ENCODE results near the gene UROC1.

The UROC1 gene

GRCh38 chr3:126459763-126460127, 57.8 kb downstream of the UROC1 start:
- Histone ChIP-seq H3K27ac (peak overlapping the region; percentile 28; the same call in 1 of the 2 replicates), H3K36me3 (ENCODE audit: insufficient read depth, low read length) (peaks cover 94% of the 10 kb centered on the region), H3K4me3 (no peak overlapping the region), H3K9ac (ENCODE audit: insufficient read length) (no peak overlapping the region), H3K9me3 (ENCODE audit: low read depth, low read length) (no peaks in the 10 kb centered on the region)
- TF ChIP-seq EZH2 (IDR thresholded peaks at IDR 0.05): no peak
- TF ChIP-seq POLR2AphosphoS5 (IDR thresholded peaks at IDR 0.05; ENCODE audit: borderline replicate concordance, low read depth, low read length): no peak
- TF ChIP-seq FOXP2 (optimal IDR thresholded peaks at IDR 0.05; ENCODE audit: control extremely low read depth, extremely low read length, insufficient read depth): no peak
- DNase-seq (ENCODE audit: low read depth, low spot score): no peak

GRCh38 chr3:126459111-126459762, 58.3 kb downstream of the UROC1 start:
- H3K9ac ChIP-seq (ENCODE audit: insufficient read length): no peak overlapping the region
- H3K27ac ChIP-seq: no peak overlapping the region
- peaks cover 94% of the 10 kb centered on the region for H3K36me3 ChIP-seq (ENCODE audit: insufficient read depth, low read length)
- no peak overlapping the region for H3K4me3 ChIP-seq
- H3K9me3 ChIP-seq (ENCODE audit: low read depth, low read length): no peaks in the 10 kb centered on the region
- DNase-seq (ENCODE audit: low read depth, low spot score): no peak
- TF ChIP-seq FOXP2 (optimal IDR thresholded peaks at IDR 0.05; ENCODE audit: control extremely low read depth, extremely low read length, insufficient read depth) (no peak), POLR2AphosphoS5 (IDR thresholded peaks at IDR 0.05; ENCODE audit: borderline replicate concordance, low read depth, low read length) (no peak), EZH2 (IDR thresholded peaks at IDR 0.05) (no peak)

DNA sequence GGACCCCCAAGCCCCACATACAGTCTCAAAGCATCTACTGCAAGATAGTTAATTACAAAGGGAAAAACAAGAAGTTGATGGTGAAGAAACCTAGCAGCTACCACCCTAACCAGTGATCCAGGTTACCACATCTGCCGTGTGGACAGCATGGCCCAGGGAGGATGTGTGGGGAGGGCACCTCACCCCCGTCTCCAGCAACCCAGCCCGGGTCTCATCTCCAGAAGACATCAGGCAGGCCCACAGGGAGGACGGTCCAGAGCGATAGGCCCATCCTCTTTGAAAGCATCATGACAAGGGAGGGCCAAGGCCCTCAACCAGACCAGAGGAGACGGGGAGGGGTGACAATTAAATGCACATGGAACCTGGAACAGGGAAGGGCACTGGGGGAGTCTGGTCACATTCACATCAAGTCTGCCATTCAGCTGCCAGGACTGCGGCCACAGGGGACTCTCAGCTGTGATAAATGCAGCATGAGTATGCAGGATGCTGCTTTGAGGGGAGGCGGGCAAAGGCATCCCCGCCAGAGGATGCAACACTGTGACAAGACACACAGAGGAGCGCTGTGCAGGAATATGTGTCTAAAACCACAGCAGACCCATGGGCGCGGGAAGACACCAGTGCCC, 60.7 kb downstream of the UROC1 start:
- Histone ChIP-seq H3K36me3 (ENCODE audit: insufficient read depth, low read length) (peaks cover 94% of the 10 kb centered on the region), H3K27ac (peak overlapping the region; percentile 85; the same call in 1 of the 2 replicates), H3K9me3 (ENCODE audit: low read depth, low read length) (no peaks in the 10 kb centered on the region), H3K9ac (ENCODE audit: insufficient read length) (no peak overlapping the region), H3K4me3 (no peak overlapping the region)
- TF ChIP-seq EZH2 (IDR thresholded peaks at IDR 0.05) (no peak), POLR2AphosphoS5 (IDR thresholded peaks at IDR 0.05; ENCODE audit: borderline replicate concordance, low read depth, low read length) (no peak), FOXP2 (optimal IDR thresholded peaks at IDR 0.05; ENCODE audit: control extremely low read depth, extremely low read length, insufficient read depth) (no peak)
- DNase-seq (ENCODE audit: low read depth, low spot score): no peak

DNA sequence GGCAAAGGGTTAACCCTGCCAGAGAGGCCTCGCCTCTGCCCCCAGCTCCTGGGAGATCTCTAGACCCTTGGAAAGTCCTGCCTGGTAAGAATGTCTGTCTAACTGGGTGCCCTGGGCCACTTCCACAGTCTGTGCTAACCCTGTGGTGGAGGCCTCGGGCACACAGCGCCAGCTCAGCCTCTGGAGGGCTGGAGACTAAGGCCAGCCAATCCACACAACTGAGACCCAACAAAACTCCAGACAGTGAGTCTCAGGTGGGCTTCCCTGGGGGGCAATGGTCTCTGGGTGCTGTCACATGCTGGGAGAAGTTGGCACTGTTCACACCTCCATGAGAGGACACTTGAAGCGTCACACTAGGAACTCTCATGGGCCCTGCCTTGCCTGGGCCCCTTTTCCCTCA, 61.4 kb downstream of the UROC1 start:
- Histone ChIP-seq H3K27ac (peak overlapping the region; percentile 85), H3K9me3 (ENCODE audit: low read depth, low read length) (no peaks in the 10 kb centered on the region), H3K36me3 (ENCODE audit: insufficient read depth, low read length) (peaks cover 94% of the 10 kb centered on the region), H3K9ac (ENCODE audit: insufficient read length) (no peak overlapping the region), H3K4me3 (peak overlapping the region; percentile 20; the same call in 1 of the 2 replicates)
- TF ChIP-seq FOXP2 (optimal IDR thresholded peaks at IDR 0.05; ENCODE audit: control extremely low read depth, extremely low read length, insufficient read depth) (no peak), EZH2 (IDR thresholded peaks at IDR 0.05) (no peak), POLR2AphosphoS5 (IDR thresholded peaks at IDR 0.05; ENCODE audit: borderline replicate concordance, low read depth, low read length) (no peak; the same call in 1 of the 2 replicates)
- no peak for DNase-seq (ENCODE audit: low read depth, low spot score)

GRCh38 chr3:126454437-126455198, 63.0 kb downstream of the UROC1 start:
- DNase-seq (ENCODE audit: low read depth, low spot score): no peak
- Histone ChIP-seq H3K9ac (ENCODE audit: insufficient read length) (no peak overlapping the region), H3K4me3 (no peak overlapping the region), H3K36me3 (ENCODE audit: insufficient read depth, low read length) (peaks cover 95% of the 10 kb centered on the region), H3K9me3 (ENCODE audit: low read depth, low read length) (no peaks in the 10 kb centered on the region), H3K27ac (0 out of 2 replicates have a peak overlapping the region, but pooled peaks have one; percentile 2)
- TF ChIP-seq EZH2 (IDR thresholded peaks at IDR 0.05) (no peak), FOXP2 (optimal IDR thresholded peaks at IDR 0.05; ENCODE audit: control extremely low read depth, extremely low read length, insufficient read depth) (no peak), POLR2AphosphoS5 (IDR thresholded peaks at IDR 0.05; ENCODE audit: borderline replicate concordance, low read depth, low read length) (no peak)

DNA sequence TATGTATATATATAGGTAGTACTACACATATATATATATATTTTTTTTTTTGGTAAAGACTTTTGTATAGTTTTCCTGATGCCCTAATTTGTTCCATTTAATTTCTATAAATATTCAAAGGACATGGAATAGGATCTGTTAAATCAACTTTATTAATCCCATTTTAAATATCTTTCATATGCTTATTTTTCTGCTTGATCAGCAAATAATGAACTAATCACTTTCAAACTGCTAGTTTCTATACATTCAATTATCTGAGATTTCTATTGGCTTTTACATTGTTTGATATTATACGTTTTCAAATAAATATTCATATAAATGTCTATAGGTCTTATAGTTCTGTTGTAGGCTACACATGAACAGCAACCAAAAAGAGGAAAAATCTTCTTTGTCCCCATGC, 63.5 kb downstream of the UROC1 start:
- Histone ChIP-seq H3K9ac (ENCODE audit: insufficient read length) (no peak overlapping the region), H3K27ac (0 out of 2 replicates have a peak overlapping the region, but pooled peaks have one; percentile 2), H3K9me3 (ENCODE audit: low read depth, low read length) (no peaks in the 10 kb centered on the region), H3K4me3 (no peak overlapping the region), H3K36me3 (ENCODE audit: insufficient read depth, low read length) (peaks cover 95% of the 10 kb centered on the region)
- DNase-seq (ENCODE audit: low read depth, low spot score): no peak
- no peak for TF ChIP-seq POLR2AphosphoS5 (IDR thresholded peaks at IDR 0.05; ENCODE audit: borderline replicate concordance, low read depth, low read length)
- TF ChIP-seq EZH2 (IDR thresholded peaks at IDR 0.05): no peak
- no peak for TF ChIP-seq FOXP2 (optimal IDR thresholded peaks at IDR 0.05; ENCODE audit: control extremely low read depth, extremely low read length, insufficient read depth)

DNA sequence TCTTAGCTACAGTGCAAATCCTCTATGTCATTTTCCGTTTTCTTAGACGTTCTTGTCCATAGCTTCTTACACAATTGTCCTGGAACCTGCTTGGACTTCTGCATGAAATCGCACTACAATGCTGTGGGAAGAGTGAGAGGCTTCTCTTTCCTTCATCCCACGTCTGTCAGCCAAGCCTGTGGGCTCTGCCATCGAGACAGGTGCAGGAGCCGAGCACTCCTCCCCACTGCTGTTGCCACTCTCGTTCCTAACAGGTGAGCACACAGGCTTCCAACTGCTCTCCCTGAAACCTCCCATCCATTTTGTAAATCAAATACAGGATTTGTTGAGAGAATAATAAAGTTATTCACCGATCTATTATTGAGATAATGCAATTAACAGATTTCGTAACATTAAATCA, 65.4 kb downstream of the UROC1 start:
- Histone ChIP-seq H3K9me3 (ENCODE audit: low read depth, low read length) (no peaks in the 10 kb centered on the region), H3K4me3 (no peak overlapping the region), H3K9ac (ENCODE audit: insufficient read length) (no peak overlapping the region), H3K27ac (no peak overlapping the region), H3K36me3 (ENCODE audit: insufficient read depth, low read length) (peaks cover 86% of the 10 kb centered on the region)
- DNase-seq (ENCODE audit: low read depth, low spot score): no peak
- TF ChIP-seq FOXP2 (optimal IDR thresholded peaks at IDR 0.05; ENCODE audit: control extremely low read depth, extremely low read length, insufficient read depth) (no peak), EZH2 (IDR thresholded peaks at IDR 0.05) (no peak), POLR2AphosphoS5 (IDR thresholded peaks at IDR 0.05; ENCODE audit: borderline replicate concordance, low read depth, low read length) (no peak)

GRCh38 chr3:126451511-126451910, 66.1 kb downstream of the UROC1 start:
- no peak overlapping the region for H3K4me3 ChIP-seq
- TF ChIP-seq FOXP2 (optimal IDR thresholded peaks at IDR 0.05; ENCODE audit: control extremely low read depth, extremely low read length, insufficient read depth) (no peak), POLR2AphosphoS5 (IDR thresholded peaks at IDR 0.05; ENCODE audit: borderline replicate concordance, low read depth, low read length) (no peak), EZH2 (IDR thresholded peaks at IDR 0.05) (no peak)
- no peak overlapping the region for H3K9ac ChIP-seq (ENCODE audit: insufficient read length)
- H3K27ac ChIP-seq: no peak overlapping the region
- peaks cover 79% of the 10 kb centered on the region for H3K36me3 ChIP-seq (ENCODE audit: insufficient read depth, low read length)
- no peak for DNase-seq (ENCODE audit: low read depth, low spot score)
- H3K9me3 ChIP-seq (ENCODE audit: low read depth, low read length): no peaks in the 10 kb centered on the region

Data from SK-N-MC (cell line).